ENCODE measurements around the gene TAF1B.

DNA sequence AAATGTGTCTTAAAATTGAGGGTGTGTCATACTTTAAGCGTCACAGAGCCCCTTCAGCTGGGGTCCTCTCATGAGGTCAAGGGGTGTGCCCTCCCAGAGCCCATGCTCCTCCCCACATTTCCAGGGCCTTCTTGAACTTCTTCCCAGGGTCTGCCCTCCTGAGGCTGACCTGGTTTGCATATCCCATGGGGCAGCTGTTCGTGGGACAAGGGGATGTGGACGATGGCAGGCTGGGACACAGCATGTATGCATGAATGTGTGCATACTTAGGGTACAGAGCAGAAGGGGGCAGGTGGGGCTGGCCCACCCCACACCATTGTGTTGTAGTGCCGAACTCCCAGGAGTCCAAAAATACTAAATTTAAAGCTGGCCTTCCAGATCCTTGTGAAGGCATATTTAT lies 46.2 kb upstream of the TAF1B start:
- TF ChIP-seq, protein P1, sequence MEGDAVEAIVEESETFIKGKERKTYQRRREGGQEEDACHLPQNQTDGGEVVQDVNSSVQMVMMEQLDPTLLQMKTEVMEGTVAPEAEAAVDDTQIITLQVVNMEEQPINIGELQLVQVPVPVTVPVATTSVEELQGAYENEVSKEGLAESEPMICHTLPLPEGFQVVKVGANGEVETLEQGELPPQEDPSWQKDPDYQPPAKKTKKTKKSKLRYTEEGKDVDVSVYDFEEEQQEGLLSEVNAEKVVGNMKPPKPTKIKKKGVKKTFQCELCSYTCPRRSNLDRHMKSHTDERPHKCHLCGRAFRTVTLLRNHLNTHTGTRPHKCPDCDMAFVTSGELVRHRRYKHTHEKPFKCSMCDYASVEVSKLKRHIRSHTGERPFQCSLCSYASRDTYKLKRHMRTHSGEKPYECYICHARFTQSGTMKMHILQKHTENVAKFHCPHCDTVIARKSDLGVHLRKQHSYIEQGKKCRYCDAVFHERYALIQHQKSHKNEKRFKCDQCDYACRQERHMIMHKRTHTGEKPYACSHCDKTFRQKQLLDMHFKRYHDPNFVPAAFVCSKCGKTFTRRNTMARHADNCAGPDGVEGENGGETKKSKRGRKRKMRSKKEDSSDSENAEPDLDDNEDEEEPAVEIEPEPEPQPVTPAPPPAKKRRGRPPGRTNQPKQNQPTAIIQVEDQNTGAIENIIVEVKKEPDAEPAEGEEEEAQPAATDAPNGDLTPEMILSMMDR (IDR thresholded peaks at IDR 0.05): no peak
- TF ChIP-seq POLR2AphosphoS5 (IDR thresholded peaks at IDR 0.05; ENCODE audit: low read depth, low read length): no peak
